ENCODE data around the gene ATOH8.

DNA sequence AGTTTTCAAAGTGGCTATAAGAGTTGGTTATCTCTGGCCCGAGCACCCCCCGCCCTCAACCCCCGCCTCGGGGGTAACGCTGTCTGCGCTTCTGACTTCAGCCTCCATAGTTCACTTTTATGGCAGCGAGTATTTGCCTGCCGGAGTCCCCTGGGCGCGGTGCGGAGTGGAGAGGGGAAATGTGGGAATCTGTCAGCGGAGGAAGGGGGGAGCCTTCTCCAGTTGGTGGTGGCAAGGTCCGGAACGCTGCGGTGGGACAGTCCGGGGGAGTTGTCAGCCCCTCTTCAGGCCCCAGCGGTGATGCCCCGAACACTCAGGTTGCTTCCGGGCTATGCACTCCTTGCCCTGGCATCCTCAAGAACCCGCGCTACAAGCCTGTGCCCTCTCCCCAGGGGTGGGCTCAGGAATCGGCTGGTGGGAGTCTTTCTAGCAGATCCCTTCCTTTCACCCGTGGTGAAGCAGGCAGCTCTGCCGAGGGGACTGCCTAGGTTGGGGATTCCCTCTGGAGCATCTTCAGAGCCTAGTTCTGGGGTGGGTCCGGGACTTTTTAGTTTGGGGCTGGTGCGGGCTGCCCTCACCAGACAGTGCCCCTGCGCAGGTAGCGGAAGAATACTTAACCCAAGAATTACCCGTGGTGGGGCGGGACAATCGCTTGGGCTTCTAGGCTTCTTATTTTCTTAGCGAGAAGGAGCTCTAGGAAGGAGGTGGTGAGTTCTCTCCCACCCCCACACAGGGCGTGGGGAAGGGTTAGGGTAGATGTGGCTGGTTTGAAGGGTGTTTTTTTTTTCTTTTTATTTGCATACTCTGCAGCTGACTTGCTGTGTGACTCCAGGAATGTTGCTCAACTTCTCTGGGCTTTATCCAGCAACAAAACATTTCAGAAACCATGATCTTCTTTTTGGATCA, 1.6 kb downstream of the ATOH8 start:
- TF ChIP-seq, protein P1, sequence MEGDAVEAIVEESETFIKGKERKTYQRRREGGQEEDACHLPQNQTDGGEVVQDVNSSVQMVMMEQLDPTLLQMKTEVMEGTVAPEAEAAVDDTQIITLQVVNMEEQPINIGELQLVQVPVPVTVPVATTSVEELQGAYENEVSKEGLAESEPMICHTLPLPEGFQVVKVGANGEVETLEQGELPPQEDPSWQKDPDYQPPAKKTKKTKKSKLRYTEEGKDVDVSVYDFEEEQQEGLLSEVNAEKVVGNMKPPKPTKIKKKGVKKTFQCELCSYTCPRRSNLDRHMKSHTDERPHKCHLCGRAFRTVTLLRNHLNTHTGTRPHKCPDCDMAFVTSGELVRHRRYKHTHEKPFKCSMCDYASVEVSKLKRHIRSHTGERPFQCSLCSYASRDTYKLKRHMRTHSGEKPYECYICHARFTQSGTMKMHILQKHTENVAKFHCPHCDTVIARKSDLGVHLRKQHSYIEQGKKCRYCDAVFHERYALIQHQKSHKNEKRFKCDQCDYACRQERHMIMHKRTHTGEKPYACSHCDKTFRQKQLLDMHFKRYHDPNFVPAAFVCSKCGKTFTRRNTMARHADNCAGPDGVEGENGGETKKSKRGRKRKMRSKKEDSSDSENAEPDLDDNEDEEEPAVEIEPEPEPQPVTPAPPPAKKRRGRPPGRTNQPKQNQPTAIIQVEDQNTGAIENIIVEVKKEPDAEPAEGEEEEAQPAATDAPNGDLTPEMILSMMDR (conservative IDR thresholded peaks at IDR 0.05; ENCODE audit: low read length), result no peak
- TF ChIP-seq EZH2phosphoT487 (IDR thresholded peaks at IDR 0.05; ENCODE audit: borderline replicate concordance, low read depth, low read length), result no peak
